ENCODE data around the gene PACSIN1. TPM values are rescaled to one million over a fixed set of nuclear protein-coding genes. Genes with fewer than 3 reads are reported as not detected.

Gene PACSIN1
- total RNA-seq, 1 donor from 2014 or later, result 0.41 TPM

GRCh38 chr6:34462010-34462409, 3.9 kb upstream of the PACSIN1 start:
- H2AFZ ChIP-seq (replicated peaks), result peak overlapping the region; percentile 90
- no peaks in the 10 kb centered on the region for H3K9me3 Mint-ChIP-seq
- H3K36me3 ChIP-seq, result no peaks in the 10 kb centered on the region
- H3K79me2 ChIP-seq (ENCODE audit: low read depth), result no peaks in the 10 kb centered on the region
- H3K4me3 Mint-ChIP-seq, result peak overlapping the region; percentile 19
- peaks cover 18% of the 10 kb centered on the region for H3K27me3 Mint-ChIP-seq (ENCODE audit: insufficient read depth, low read depth)
- H3K27ac Mint-ChIP-seq, result no peak overlapping the region
- H3K9me3 ChIP-seq (ENCODE audit: low read depth), result no peaks in the 10 kb centered on the region
- peaks cover 16% of the 10 kb centered on the region for H3F3A ChIP-seq (ENCODE audit: low read depth)
- no peaks in the 10 kb centered on the region for H4K20me1 ChIP-seq (ENCODE audit: low read depth)
- no peak overlapping the region for H3K9ac ChIP-seq
- H3K27me3 ChIP-seq, result peaks cover 24% of the 10 kb centered on the region
- peaks cover 16% of the 10 kb centered on the region for H3K4me1 ChIP-seq
- DNase-seq (ENCODE audit: low spot score), result no peak
- no peak overlapping the region for H3K4me3 ChIP-seq
- H3K4me2 ChIP-seq, result peak overlapping the region; percentile 65
- peaks cover 23% of the 10 kb centered on the region for H3K4me1 Mint-ChIP-seq
- TF ChIP-seq CTCF (IDR thresholded peaks at IDR 0.05), result no peak
- TF ChIP-seq EZH2 (IDR thresholded peaks at IDR 0.05), result no peak
- no peak for TF ChIP-seq EZH2phosphoT487 (IDR thresholded peaks at IDR 0.05)
- no peak overlapping the region for H3K27ac ChIP-seq
- H3K36me3 Mint-ChIP-seq, result no peaks in the 10 kb centered on the region

DNA sequence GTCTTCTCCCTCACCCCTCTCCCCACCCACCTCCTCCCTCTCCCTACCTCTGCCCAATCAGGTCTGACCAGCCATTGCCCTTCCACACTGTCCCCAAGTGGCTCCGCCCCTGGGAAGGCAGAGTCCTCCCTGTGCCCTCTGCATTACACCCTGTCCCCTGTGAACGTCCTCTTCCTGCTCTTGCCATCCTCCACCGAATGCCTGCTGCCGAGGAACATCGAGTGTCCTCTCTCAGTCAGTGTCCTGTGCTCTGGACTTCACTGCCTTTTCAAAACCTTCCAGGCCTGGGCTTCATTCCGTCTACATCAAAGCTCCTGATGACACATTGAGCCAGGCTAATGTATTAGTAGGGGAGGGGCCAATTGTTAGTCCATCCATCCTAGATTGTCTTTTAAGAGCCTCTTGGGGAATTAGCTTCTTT, 3.3 kb upstream of the PACSIN1 start:
- no peaks in the 10 kb centered on the region for H3K36me3 ChIP-seq
- H3F3A ChIP-seq (ENCODE audit: low read depth), result peaks cover 16% of the 10 kb centered on the region
- peak overlapping the region; percentile 65 for H3K4me2 ChIP-seq
- Mint-ChIP-seq H3K27ac (no peak overlapping the region), H3K4me1 (peaks cover 18% of the 10 kb centered on the region), H3K4me3 (peak overlapping the region; percentile 4), H3K36me3 (no peaks in the 10 kb centered on the region), H3K9me3 (no peaks in the 10 kb centered on the region), H3K27me3 (ENCODE audit: insufficient read depth, low read depth) (peaks cover 18% of the 10 kb centered on the region)
- H3K27me3 ChIP-seq, result peaks cover 24% of the 10 kb centered on the region
- H3K4me1 ChIP-seq, result peaks cover 14% of the 10 kb centered on the region
- H3K79me2 ChIP-seq (ENCODE audit: low read depth), result no peaks in the 10 kb centered on the region
- no peaks in the 10 kb centered on the region for H3K9me3 ChIP-seq (ENCODE audit: low read depth)
- H2AFZ ChIP-seq (replicated peaks), result peak overlapping the region; percentile 90
- H4K20me1 ChIP-seq (ENCODE audit: low read depth), result no peaks in the 10 kb centered on the region
- no peak for TF ChIP-seq CTCF (IDR thresholded peaks at IDR 0.05)
- TF ChIP-seq EZH2 (IDR thresholded peaks at IDR 0.05), result no peak
- TF ChIP-seq EZH2phosphoT487 (IDR thresholded peaks at IDR 0.05), result no peak
- H3K4me3 ChIP-seq, result peak overlapping the region; percentile 31
- H3K27ac ChIP-seq, result no peak overlapping the region
- DNase-seq (ENCODE audit: low spot score), result peak; percentile 78
- H3K9ac ChIP-seq, result no peak overlapping the region

DNA sequence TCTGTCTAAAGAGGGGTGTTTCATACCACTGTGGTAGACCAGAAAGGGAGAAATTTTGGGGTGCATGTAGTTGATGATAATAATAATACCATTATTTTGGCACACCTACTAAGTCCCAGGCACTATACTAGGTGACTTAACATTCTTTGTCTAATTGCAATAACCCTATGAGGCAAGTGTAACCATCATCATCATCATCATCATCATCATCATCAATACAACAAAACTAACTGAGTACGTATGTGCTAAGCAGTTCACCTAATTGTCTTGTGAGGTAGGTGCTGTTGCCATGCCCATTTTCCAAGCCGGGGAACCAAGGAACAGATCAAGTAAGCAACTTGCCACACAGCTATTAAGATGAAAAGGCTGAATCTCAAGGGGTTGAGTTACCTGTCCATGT, 2.6 kb upstream of the PACSIN1 start:
- Histone ChIP-seq H3K36me3 (no peaks in the 10 kb centered on the region), H3K4me3 (no peak overlapping the region), H3K79me2 (ENCODE audit: low read depth) (no peaks in the 10 kb centered on the region), H3K4me1 (peaks cover 10% of the 10 kb centered on the region), H3F3A (ENCODE audit: low read depth) (peaks cover 16% of the 10 kb centered on the region), H3K4me2 (no peak overlapping the region), H2AFZ (replicated peaks) (no peak overlapping the region), H3K27ac (no peak overlapping the region), H3K9ac (no peak overlapping the region), H4K20me1 (ENCODE audit: low read depth) (no peaks in the 10 kb centered on the region), H3K9me3 (ENCODE audit: low read depth) (no peaks in the 10 kb centered on the region), H3K27me3 (peaks cover 24% of the 10 kb centered on the region)
- TF ChIP-seq EZH2phosphoT487 (IDR thresholded peaks at IDR 0.05) (no peak), EZH2 (IDR thresholded peaks at IDR 0.05) (no peak), CTCF (IDR thresholded peaks at IDR 0.05) (no peak)
- no peak overlapping the region for H3K27ac Mint-ChIP-seq
- no peak for DNase-seq (ENCODE audit: low spot score)
- H3K36me3 Mint-ChIP-seq, result no peaks in the 10 kb centered on the region
- no peaks in the 10 kb centered on the region for H3K9me3 Mint-ChIP-seq
- H3K27me3 Mint-ChIP-seq (ENCODE audit: insufficient read depth, low read depth), result peaks cover 18% of the 10 kb centered on the region
- peak overlapping the region; percentile 5 for H3K4me3 Mint-ChIP-seq
- H3K4me1 Mint-ChIP-seq, result peaks cover 18% of the 10 kb centered on the region

All from neural progenitor cell (in vitro differentiated cells).